ENCODE results near the gene ANXA6. TPM values are rescaled to one million over a fixed set of nuclear protein-coding genes. Genes with fewer than 3 reads are reported as not detected.

The ANXA6 gene
- total and polyA plus RNA-seq, 4 donors: 61.4 to 208 (median 155) TPM

DNA sequence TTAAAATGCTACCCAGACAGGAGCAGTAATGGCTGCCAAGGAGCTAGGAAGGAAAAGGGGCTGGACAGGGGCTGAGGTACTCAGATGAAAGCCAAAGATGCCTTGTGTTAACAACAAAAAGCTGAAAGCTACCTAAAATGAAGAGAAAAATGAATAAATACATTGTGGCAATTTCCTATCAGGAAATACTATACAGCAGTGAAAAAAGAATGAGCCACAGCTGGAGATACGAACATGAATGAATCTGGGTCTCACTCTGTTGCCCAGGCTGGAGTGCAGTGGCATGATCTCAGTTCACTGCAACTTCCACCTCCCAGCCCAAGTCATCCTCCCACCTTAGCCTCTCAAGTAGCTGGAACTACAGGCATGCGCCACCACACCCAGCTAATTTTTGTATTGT lies 83.0 kb downstream of the ANXA6 start:
- peaks cover 0 to 19% (median 2%) of the 10 kb centered on the region in 4 donors for H3K36me3 ChIP-seq (ENCODE audit: control insufficient read depth in 4 of 4, insufficient read depth in 4 of 4, low read length in 4 of 4)
- peaks cover 0 to 3% (median 0%) of the 10 kb centered on the region in 4 donors for H3K9me3 ChIP-seq (ENCODE audit: control insufficient read depth in 4 of 4, insufficient read depth in 3 of 4, low read length in 3 of 4)
- 95 to 100% methylated on average over 2 of the region's 2 CpGs for WGBS, 2 donors
- H3K4me3 ChIP-seq: no peak overlapping the region
- no peak overlapping the region for H3K27ac ChIP-seq (ENCODE audit: low read depth in 1 of 2, low read length in 1 of 2)
- ATAC-seq (ENCODE audit: insufficient read depth, low FRiP score) (no peak), DNase-seq (no peak)
- peaks cover 0 to 44% (median 2%) of the 10 kb centered on the region in 5 donors for H3K4me1 ChIP-seq (ENCODE audit: control insufficient read depth in 5 of 5, insufficient read depth in 5 of 5, low read length in 5 of 5)
- no peaks in the 10 kb centered on the region for H3K27me3 ChIP-seq (ENCODE audit: control insufficient read depth in 3 of 3, insufficient read depth in 3 of 3, low read length in 2 of 3)
- no peak overlapping the region for H3K9ac ChIP-seq (ENCODE audit: insufficient read depth in 1 of 2, low read length in 2 of 2)
- TF ChIP-seq CTCF (IDR thresholded peaks at IDR 0.05; ENCODE audit: control extremely low read depth, extremely low read depth): no peak

DNA sequence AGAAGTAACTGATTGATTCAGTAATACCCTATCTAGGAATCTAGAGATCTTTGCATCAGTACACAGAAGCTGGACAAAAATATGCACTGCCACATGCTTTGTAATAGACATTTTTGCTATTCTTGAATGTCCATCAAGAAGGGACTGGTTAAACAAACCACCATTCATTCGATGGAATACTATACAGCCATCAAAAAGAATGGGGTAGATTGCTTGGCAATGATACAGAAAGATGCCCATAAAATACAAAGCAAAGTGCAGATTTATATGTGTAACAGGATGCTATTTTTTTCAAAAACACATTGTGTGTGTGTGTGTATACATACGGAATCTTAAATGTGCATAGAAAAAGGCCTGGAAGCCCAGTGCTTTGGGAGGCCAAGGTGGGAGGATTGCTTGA lies 84.3 kb downstream of the ANXA6 start:
- H3K9ac ChIP-seq (ENCODE audit: insufficient read depth in 1 of 2, low read length in 2 of 2): no peak overlapping the region
- peaks cover 0 to 49% (median 3%) of the 10 kb centered on the region in 5 donors for H3K4me1 ChIP-seq (ENCODE audit: control insufficient read depth in 5 of 5, insufficient read depth in 5 of 5, low read length in 5 of 5)
- no peak overlapping the region for H3K27ac ChIP-seq (ENCODE audit: low read depth in 1 of 2, low read length in 1 of 2)
- H3K36me3 ChIP-seq (ENCODE audit: control insufficient read depth in 4 of 4, insufficient read depth in 4 of 4, low read length in 4 of 4): peaks cover 0 to 16% (median 0%) of the 10 kb centered on the region in 4 donors
- TF ChIP-seq CTCF (IDR thresholded peaks at IDR 0.05; ENCODE audit: control extremely low read depth, extremely low read depth): no peak
- DNase-seq (no peak), ATAC-seq (ENCODE audit: insufficient read depth, low FRiP score) (no peak)
- H3K4me3 ChIP-seq: no peak overlapping the region
- H3K27me3 ChIP-seq (ENCODE audit: control insufficient read depth in 3 of 3, insufficient read depth in 3 of 3, low read length in 2 of 3): no peaks in the 10 kb centered on the region
- 95 to 98% methylated on average over 2 of the region's 2 CpGs for WGBS, 2 donors
- H3K9me3 ChIP-seq (ENCODE audit: control insufficient read depth in 4 of 4, insufficient read depth in 3 of 4, low read length in 3 of 4): peaks cover 0 to 3% (median 0%) of the 10 kb centered on the region in 4 donors

DNA sequence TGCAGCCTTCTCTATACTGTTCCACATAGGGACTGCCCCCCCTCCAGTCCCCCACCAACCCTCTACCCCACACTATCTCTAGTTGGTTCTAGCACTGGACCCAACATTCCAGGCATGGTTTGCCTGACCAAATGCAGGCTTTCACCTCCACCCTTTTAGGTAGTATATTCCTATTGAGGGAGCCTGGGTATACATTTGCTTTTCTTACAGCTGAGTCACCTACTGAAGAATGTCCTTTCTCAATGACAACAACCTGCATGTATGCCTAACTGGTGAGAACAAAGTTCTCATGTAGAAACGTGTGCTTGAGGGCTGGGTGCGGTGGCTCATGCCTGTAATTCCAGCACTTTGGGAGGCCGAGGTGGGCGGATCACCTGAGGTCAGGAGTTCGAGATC lies 85.0 kb downstream of the ANXA6 start:
- H3K27ac ChIP-seq (ENCODE audit: low read depth in 1 of 2, low read length in 1 of 2): peak overlapping the region in 1 of 2 donors; percentile 67
- H3K4me3 ChIP-seq: no peak overlapping the region
- peaks cover 0 to 51% (median 4%) of the 10 kb centered on the region in 5 donors for H3K4me1 ChIP-seq (ENCODE audit: control insufficient read depth in 5 of 5, insufficient read depth in 5 of 5, low read length in 5 of 5)
- ATAC-seq (ENCODE audit: insufficient read depth, low FRiP score): no peak
- no peak for DNase-seq
- H3K9ac ChIP-seq (ENCODE audit: insufficient read depth in 1 of 2, low read length in 2 of 2): no peak overlapping the region
- 76 to 93% methylated on average over 5 of the region's 5 CpGs for WGBS, 2 donors
- no peak for TF ChIP-seq CTCF (IDR thresholded peaks at IDR 0.05; ENCODE audit: control extremely low read depth, extremely low read depth)
- H3K27me3 ChIP-seq (ENCODE audit: control insufficient read depth in 3 of 3, insufficient read depth in 3 of 3, low read length in 2 of 3): no peaks in the 10 kb centered on the region
- peaks cover 0 to 15% (median 0%) of the 10 kb centered on the region in 4 donors for H3K36me3 ChIP-seq (ENCODE audit: control insufficient read depth in 4 of 4, insufficient read depth in 4 of 4, low read length in 4 of 4)
- peaks cover 0 to 3% (median 0%) of the 10 kb centered on the region in 4 donors for H3K9me3 ChIP-seq (ENCODE audit: control insufficient read depth in 4 of 4, insufficient read depth in 3 of 4, low read length in 3 of 4)
